ENCODE data around the gene RBM33. TPM values are rescaled to one million over a fixed set of nuclear protein-coding genes. Genes with fewer than 3 reads are reported as not detected.

RBM33 gene
- total and polyA plus RNA-seq, 9 of the 15 experiments (the other 6 are each of a cell fraction or from before 2014, with no cell fraction given): 4.4 to 80.7 (median 27.3) TPM

- Histone ChIP-seq H2AFZ (ENCODE audit: low read depth, low read length) (no peak overlapping the region), H3K9me1 (ENCODE audit: control insufficient read depth, insufficient read depth, low read length) (no peaks in the 10 kb centered on the region), H3K27ac (ENCODE audit: extremely low read depth, low read depth, low read length) (no peak overlapping the region), H3K4me1 (replicated peaks in 1 of 2; ENCODE audit: control insufficient read depth in 2 of 2, insufficient read depth in 2 of 2, low read length in 2 of 2) (peaks cover 0 to 26% of the 10 kb centered on the region in 2 experiments; a peak in 1 of 5 replicates), H3K9ac (ENCODE audit: insufficient read depth in 1 of 2, low read depth in 2 of 2, low read length in 2 of 2) (no peak overlapping the region), H3K27me3 (ENCODE audit: control insufficient read depth in 2 of 2, insufficient read depth in 2 of 2, low read length in 2 of 2) (peaks cover 52 to 87% of the 10 kb centered on the region in 2 experiments), H3K4me3 (no peak overlapping the region), H3K79me2 (ENCODE audit: control insufficient read depth, insufficient read depth, low read length) (no peaks in the 10 kb centered on the region), H3K9me3 (replicated peaks; ENCODE audit: control insufficient read depth, insufficient read depth, low read depth, low read length) (no peaks in the 10 kb centered on the region), H3K4me2 (ENCODE audit: insufficient read depth, low read length) (no peak overlapping the region), H3K36me3 (ENCODE audit: control insufficient read depth, insufficient read depth, low read length) (no peaks in the 10 kb centered on the region), H4K20me1 (replicated peaks; ENCODE audit: control insufficient read depth, insufficient read depth, low read length) (peaks cover 13% of the 10 kb centered on the region)
- in situ Hi-C loops (cut with MboI): loop anchor here (10.0 kb wide), 2 partner anchors 662 to 1002 kb away; no protein-coding TSS in a partner anchor
- intact Hi-C loops (cut with micrococcal nuclease): no loop called here
- DNase-seq (ENCODE audit: extremely low read depth in 1 of 4, low spot score in 3 of 4) (no peak), FAIRE-seq (no peak), ATAC-seq (no peak)
- TF ChIP-seq, protein P1, sequence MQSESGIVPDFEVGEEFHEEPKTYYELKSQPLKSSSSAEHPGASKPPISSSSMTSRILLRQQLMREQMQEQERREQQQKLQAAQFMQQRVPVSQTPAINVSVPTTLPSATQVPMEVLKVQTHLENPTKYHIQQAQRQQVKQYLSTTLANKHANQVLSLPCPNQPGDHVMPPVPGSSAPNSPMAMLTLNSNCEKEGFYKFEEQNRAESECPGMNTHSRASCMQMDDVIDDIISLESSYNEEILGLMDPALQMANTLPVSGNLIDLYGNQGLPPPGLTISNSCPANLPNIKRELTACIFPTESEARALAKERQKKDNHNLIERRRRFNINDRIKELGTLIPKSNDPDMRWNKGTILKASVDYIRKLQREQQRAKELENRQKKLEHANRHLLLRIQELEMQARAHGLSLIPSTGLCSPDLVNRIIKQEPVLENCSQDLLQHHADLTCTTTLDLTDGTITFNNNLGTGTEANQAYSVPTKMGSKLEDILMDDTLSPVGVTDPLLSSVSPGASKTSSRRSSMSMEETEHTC (IDR thresholded peaks at IDR 0.05): no peak
- TF ChIP-seq TAF7 (tag; IDR thresholded peaks at IDR 0.05): no peak
- no peak for TF ChIP-seq ZNF140 (CRISPR knock-in tag; IDR thresholded peaks at IDR 0.05)
- no peak for TF ChIP-seq CHD2 (IDR thresholded peaks at IDR 0.05; ENCODE audit: low read depth, low read length)
- TF ChIP-seq DACH1 (IDR thresholded peaks at IDR 0.05; ENCODE audit: partially characterized antibody): no peak
- TF ChIP-seq HDAC2 (IDR thresholded peaks at IDR 0.05): no peak
- no peak for TF ChIP-seq GTF2B (IDR thresholded peaks at IDR 0.05; ENCODE audit: extremely low read depth, insufficient read length)
- TF ChIP-seq, protein P2, sequence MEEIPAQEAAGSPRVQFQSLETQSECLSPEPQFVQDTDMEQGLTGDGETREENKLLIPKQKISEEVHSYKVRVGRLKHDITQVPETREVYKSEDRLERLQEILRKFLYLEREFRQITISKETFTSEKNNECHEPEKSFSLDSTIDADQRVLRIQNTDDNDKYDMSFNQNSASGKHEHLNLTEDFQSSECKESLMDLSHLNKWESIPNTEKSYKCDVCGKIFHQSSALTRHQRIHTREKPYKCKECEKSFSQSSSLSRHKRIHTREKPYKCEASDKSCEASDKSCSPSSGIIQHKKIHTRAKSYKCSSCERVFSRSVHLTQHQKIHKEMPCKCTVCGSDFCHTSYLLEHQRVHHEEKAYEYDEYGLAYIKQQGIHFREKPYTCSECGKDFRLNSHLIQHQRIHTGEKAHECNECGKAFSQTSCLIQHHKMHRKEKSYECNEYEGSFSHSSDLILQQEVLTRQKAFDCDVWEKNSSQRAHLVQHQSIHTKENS (CRISPR knock-in tag; IDR thresholded peaks at IDR 0.05): no peak
- no peak for TF ChIP-seq RNF2 (IDR thresholded peaks at IDR 0.05)
- TF ChIP-seq ARHGAP35 (IDR thresholded peaks at IDR 0.05; ENCODE audit: partially characterized antibody): no peak
- no TSS peak for BruUV-seq (replicated peaks)
- CTCF ChIA-PET (ENCODE audit: low intra/inter-chr PET ratio): no interaction called here
- POLR2A ChIA-PET: interaction anchor here (0.6 to 0.7 kb wide), 4 partner anchors 207 to 1465 kb away, joined by 3 read pairs; no protein-coding TSS in a partner anchor
- WGBS (ENCODE audit: insufficient coverage, low coverage, missing lambda C conversion rate): under 1% methylated on average over 8 of the region's 8 CpGs
Measured at GRCh38 chr7:155813125-155813524, 168.7 kb downstream of the RBM33 start.

Measured in K562 (cell line).